RWPE2 (cell line): ENCODE measurements around the gene CSAG1.
"Not testable (repeated sequence)": the region's sequence is repeated elsewhere in the genome, so short reads cannot be mapped to it uniquely, and the experiment has no call there.

Source experiments
- ATAC-seq: fragments of 200-7000 bp; cut with Tn5 transposase; 3 replicates; pipeline ENCODE4 v1.9.1; 2021; ENCODE audit warnings: low read depth
- DNase-seq: peaks from one replicate; pipeline ENCODE4 v3.0.0-alpha.2; 2020; ENCODE audit warnings: low spot score
- H3K27ac ChIP-seq: fragments of 450-650 bp; 2 replicates; pipeline ENCODE4 v1.5.1; 2017; ENCODE audit warnings: mild to moderate bottlenecking; ENCODE audit not compliant: poor library complexity, severe bottlenecking
- H3K27me3 ChIP-seq: fragments of 250-450 bp; sonication (Bioruptor Pico); 2 replicates; pipeline ENCODE4 v1.5.1; 2021; ENCODE audit warnings: mild to moderate bottlenecking, moderate library complexity; ENCODE audit not compliant: insufficient read depth, poor library complexity, severe bottlenecking
- H3K36me3 ChIP-seq: fragments of 250-450 bp; sonication (Bioruptor Pico); 2 replicates; pipeline ENCODE4 v1.5.1; 2020; ENCODE audit warnings: low read depth, mild to moderate bottlenecking, moderate library complexity
- H3K4me1 ChIP-seq: fragments of 250-450 bp; sonication (Bioruptor Pico); 2 replicates; pipeline ENCODE4 v1.5.1; 2021; ENCODE audit warnings: mild to moderate bottlenecking, moderate library complexity; ENCODE audit not compliant: insufficient read depth, poor library complexity, severe bottlenecking
- H3K4me3 ChIP-seq: fragments of 250-450 bp; sonication (Bioruptor Pico); 2 replicates; pipeline ENCODE4 v1.5.1; 2021; ENCODE audit warnings: mild to moderate bottlenecking, moderate library complexity; ENCODE audit not compliant: severe bottlenecking
- H3K9me3 ChIP-seq: fragments of 250-450 bp; sonication (Bioruptor Pico); 2 replicates; pipeline ENCODE4 v1.5.1; 2021; ENCODE audit warnings: mild to moderate bottlenecking, moderate library complexity; ENCODE audit not compliant: severe bottlenecking

CSAG1 gene

GRCh38 chrX:152713195-152713594, 20.3 kb downstream of the CSAG1 start:
- not testable (repeated sequence) for H3K4me3 ChIP-seq, H3K9me3 ChIP-seq, H3K27me3 ChIP-seq, H3K27ac ChIP-seq, DNase-seq, H3K4me1 ChIP-seq, ATAC-seq, H3K36me3 ChIP-seq

- not testable (repeated sequence) for H3K9me3 ChIP-seq
These were observed 24.3 kb downstream of the CSAG1 start, which contains the start of gene CSAG2 for GRCh38 chrX:152709173-152709572. Gene CSAG2, minus strand, starts transcription at chrX:152709273. Its CDS starts 161 bp downstream, at chrX:152709112.

DNA sequence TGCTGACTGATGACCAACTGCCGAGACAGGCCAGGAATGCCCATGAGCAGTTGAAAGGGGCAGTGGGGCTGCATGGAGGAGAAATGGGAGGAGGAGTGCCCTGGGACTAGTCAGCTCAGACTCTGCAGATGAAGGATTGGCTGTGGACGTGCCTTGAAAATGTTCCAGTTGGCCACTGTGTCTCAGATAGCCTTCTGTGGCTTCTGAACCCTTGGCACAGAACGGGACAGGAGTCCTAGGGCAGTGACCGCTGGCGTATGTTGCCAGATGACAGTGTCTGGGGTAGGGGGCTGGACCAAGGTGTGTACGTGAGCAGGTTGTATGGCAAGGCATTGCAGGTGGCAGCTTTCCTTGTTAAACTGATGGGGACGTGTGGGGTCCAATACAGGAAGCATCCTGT, 27.0 kb downstream of the CSAG1 start:
- H3K27me3 ChIP-seq, H3K4me3 ChIP-seq, H3K27ac ChIP-seq, DNase-seq, H3K4me1 ChIP-seq, H3K9me3 ChIP-seq, H3K36me3 ChIP-seq, ATAC-seq: not testable (repeated sequence)

More at GRCh38 chrX:152709173-152709572, 24.3 kb downstream of the CSAG1 start, which contains the start of gene CSAG2:
- DNase-seq, ATAC-seq, H3K27me3 ChIP-seq, H3K4me3 ChIP-seq, H3K36me3 ChIP-seq, H3K27ac ChIP-seq, H3K4me1 ChIP-seq: not testable (repeated sequence)

DNA sequence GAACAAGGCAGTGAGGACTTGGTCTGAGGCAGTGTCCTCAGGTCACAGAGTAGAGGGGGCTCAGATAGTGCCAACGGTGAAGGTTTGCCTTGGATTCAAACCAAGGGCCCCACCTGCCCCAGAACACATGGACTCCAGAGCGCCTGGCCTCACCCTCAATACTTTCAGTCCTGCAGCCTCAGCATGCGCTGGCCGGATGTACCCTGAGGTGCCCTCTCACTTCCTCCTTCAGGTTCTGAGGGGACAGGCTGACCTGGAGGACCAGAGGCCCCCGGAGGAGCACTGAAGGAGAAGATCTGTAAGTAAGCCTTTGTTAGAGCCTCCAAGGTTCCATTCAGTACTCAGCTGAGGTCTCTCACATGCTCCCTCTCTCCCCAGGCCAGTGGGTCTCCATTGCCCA, 33.1 kb downstream of the CSAG1 start:
- not testable (repeated sequence) for ATAC-seq, DNase-seq, H3K9me3 ChIP-seq, H3K4me3 ChIP-seq, H3K4me1 ChIP-seq, H3K27me3 ChIP-seq, H3K36me3 ChIP-seq, H3K27ac ChIP-seq

DNA sequence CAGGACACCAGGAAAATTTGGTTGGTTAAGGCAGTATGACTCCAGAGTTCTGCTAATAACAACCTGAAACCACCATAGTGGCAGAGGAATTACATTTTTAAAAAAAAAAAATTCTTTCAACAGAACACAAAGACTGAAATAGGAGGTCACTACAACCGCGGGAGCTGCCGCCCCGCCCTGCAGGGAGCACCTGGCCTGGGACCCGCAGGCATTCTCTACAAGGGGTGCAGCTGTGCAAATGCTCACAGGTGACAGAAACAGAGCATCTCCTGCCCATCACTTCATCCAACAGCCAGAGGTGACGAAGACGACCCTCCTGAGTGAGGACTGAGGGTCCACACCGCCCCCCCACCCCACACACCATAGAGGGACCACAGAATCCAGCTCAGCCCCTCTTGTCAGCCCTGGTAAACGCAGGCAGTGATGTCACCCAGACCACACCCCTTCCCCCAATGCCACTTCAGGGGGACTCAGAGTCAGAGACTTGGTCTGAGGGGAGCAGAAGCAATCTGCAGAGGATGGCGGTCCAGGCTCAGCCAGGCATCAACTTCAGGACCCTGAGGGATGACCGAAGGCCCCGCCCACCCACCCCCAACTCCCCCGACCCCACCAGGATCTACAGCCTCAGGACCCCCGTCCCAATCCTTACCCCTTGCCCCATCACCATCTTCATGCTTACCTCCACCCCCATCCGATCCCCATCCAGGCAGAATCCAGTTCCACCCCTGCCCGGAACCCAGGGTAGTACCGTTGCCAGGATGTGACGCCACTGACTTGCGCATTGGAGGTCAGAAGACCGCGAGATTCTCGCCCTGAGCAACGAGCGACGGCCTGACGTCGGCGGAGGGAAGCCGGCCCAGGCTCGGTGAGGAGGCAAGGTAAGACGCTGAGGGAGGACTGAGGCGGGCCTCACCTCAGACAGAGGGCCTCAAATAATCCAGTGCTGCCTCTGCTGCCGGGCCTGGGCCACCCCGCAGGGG, 35.3 kb downstream of the CSAG1 start, which contains the start of gene MAGEA3:
Gene MAGEA3, plus strand, starts transcription at position 843 of the 980 bp plus-strand sequence. CDS start 2,039 bp downstream, outside the sequence.
- H3K27me3 ChIP-seq, H3K36me3 ChIP-seq, ATAC-seq, H3K27ac ChIP-seq, H3K4me3 ChIP-seq, H3K9me3 ChIP-seq, DNase-seq, H3K4me1 ChIP-seq: not testable (repeated sequence)

- H3K27ac ChIP-seq, ATAC-seq, H3K4me3 ChIP-seq, H3K9me3 ChIP-seq, H3K27me3 ChIP-seq, H3K4me1 ChIP-seq, H3K36me3 ChIP-seq, DNase-seq: not testable (repeated sequence)
These were observed 52.5 kb downstream of the CSAG1 start for GRCh38 chrX:152681012-152681411.
